AG09309 (cell line): ENCODE data around the gene CYB561D1.

Source experiments
- DNase-seq: peaks from one replicate; pipeline ENCODE4 v3.0.0-alpha.2; 2010; ENCODE audit warnings: low read depth
- H3K4me3 ChIP-seq: 2 replicates; pipeline ENCODE4 v1.5.1; 2011; ENCODE audit warnings: mild to moderate bottlenecking, low read depth, low read length, moderate library complexity; ENCODE audit not compliant: control insufficient read depth
- CTCF ChIP-seq: IDR thresholded peaks from 2 replicates; pipeline ENCODE4 v1.5.1; 2011; ENCODE audit warnings: mild to moderate bottlenecking, low read depth, low read length, inconsistent platforms; ENCODE audit not compliant: insufficient read depth, control insufficient read depth; ENCODE audit errors: missing control alignments

Gene CYB561D1

GRCh38 chr1:109474697-109475096, 19.2 kb upstream of the CYB561D1 start:
- TF ChIP-seq CTCF, result no peak
- no peak for DNase-seq
- H3K4me3 ChIP-seq, result no peak overlapping the region

GRCh38 chr1:109475261-109475660, 18.6 kb upstream of the CYB561D1 start:
- H3K4me3 ChIP-seq, result no peak overlapping the region
- TF ChIP-seq CTCF, result no peak
- no peak for DNase-seq

GRCh38 chr1:109476825-109477224, 17.1 kb upstream of the CYB561D1 start:
- no peak for DNase-seq
- TF ChIP-seq CTCF, result no peak
- H3K4me3 ChIP-seq, result no peak overlapping the region

GRCh38 chr1:109477821-109478220, 16.1 kb upstream of the CYB561D1 start:
- TF ChIP-seq CTCF, result no peak
- DNase-seq, result no peak
- H3K4me3 ChIP-seq, result no peak overlapping the region

DNA sequence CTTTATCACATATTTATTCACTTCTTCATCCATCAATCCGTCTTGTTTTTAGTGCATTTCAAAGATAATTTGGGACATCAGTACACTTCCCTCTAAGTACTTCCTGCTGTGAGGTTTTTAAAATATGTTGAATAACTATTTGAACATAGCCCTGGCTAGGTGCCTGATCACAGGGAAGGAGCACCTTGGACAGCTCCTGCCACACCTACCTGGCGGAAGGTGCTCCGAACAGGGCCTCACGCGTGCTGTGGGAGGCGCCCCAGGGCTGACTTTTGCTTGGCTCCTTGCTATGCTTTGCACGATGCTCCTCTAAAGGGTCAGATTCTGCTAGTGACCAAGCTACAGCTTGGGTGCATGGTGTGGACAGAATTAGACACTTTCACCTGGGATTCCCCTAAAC, 15.1 kb upstream of the CYB561D1 start:
- no peak for DNase-seq
- no peak overlapping the region for H3K4me3 ChIP-seq
- TF ChIP-seq CTCF, result no peak

DNA sequence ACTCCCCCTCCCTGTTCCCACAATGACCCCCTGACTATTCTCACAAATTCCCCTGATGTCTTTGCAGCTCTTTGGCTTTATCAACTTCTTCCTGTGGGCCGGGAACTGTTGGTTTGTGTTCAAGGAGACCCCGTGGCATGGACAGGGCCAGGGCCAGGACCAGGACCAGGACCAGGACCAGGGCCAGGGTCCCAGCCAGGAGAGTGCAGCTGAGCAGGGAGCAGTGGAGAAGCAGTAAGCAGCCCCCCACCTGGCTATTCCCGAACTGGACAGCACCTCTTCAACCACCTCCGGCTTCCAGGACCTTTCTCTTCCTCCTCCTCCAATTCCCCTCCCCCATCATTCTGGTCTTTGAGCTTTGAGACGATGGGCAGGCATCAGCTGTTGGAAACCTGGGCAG, 14.6 kb upstream of the CYB561D1 start:
- TF ChIP-seq CTCF, result no peak
- no peak overlapping the region for H3K4me3 ChIP-seq
- DNase-seq, result no peak

DNA sequence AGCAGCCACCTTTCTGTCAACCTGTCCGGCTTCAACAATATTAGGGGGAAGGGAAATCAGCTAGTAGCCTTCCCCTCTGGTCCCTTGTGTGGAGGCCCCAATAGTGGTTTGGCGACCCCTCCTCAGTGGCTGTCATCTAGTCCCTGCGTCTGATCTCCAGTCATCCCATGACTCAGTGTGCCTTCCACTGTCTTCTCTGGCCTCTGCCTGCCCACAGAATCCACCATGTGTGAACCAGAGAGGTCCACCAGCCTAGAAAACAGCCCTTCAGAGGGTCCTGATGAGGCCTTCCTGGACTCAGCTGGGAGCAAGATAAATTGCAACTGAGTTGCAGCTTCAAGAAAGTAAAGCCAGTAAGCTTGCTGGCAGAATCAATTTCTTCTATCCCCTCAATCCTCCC, 14.0 kb upstream of the CYB561D1 start:
- no peak for DNase-seq
- no peak overlapping the region for H3K4me3 ChIP-seq
- no peak for TF ChIP-seq CTCF
